PFSK-1 (cell line): ENCODE measurements around the gene EEF1AKMT2.

Experiments used
- FOXP2 ChIP-seq: optimal IDR thresholded peaks from 2 replicates; pipeline ENCODE3; 2011; ENCODE audit warnings: borderline replicate concordance, control low read depth, inconsistent platforms; ENCODE audit not compliant: insufficient read depth; ENCODE audit errors: extremely low read length, extremely low read depth
- POLR2AphosphoS5 ChIP-seq: IDR thresholded peaks from 2 replicates; pipeline ENCODE4 v1.6.1; 2012; ENCODE audit warnings: low read depth, mild to moderate bottlenecking, control low read depth, low read length, moderate library complexity
- SIN3A ChIP-seq: IDR thresholded peaks from 2 replicates; pipeline ENCODE4 v1.6.1; 2012; ENCODE audit warnings: mild to moderate bottlenecking, low read length, moderate library complexity, borderline replicate concordance; ENCODE audit not compliant: insufficient read depth
- TAF1 ChIP-seq: IDR thresholded peaks from 2 replicates; pipeline ENCODE4 v1.6.1; 2012; ENCODE audit warnings: low read length, control low read depth, borderline replicate concordance; ENCODE audit not compliant: insufficient read depth
- TF ChIP-seq, protein P1 (sequence below), 2 experiments: IDR thresholded peaks; 2 replicates each; pipeline versions ENCODE4 v1.6.1 to v1.8.0; 2011 to 2012; ENCODE audit warnings: low read depth in 2 of 2, low read length in 2 of 2, control low read depth in 1 of 2, inconsistent platforms in 1 of 2, mild to moderate bottlenecking in 1 of 2, moderate library complexity in 1 of 2; ENCODE audit not compliant: insufficient read depth in 1 of 2

EEF1AKMT2 gene

DNA sequence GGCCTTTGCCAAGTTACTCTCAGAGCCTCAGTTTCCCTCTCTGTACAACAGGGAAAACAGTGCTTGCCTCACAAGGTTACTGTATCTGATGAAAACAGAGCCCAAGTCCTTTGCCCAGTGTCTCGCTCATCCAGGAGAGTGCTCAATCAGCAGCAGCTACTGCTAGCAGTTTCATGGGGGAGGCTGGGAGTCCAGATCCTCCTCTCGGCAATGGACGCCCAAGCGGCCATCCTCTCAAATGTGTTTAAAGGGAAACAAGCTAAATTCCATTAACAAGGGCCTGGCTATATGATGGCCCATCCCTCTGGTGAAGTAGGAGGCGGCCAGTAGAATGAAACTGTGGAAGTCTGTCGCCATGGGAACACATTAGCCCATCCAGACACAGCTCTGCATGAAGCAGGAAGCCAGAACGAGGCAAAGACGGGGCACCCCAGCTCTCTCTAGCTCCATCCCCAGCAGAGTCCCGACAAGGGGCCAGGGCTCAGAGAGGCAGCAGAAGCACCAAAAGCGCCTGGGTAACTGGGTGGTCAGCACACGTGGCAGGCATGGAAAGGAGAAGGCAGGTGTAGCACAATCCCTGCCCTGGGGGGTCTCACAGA is 82.7 kb downstream of the EEF1AKMT2 start:
- TF ChIP-seq TAF1 (no peak), POLR2AphosphoS5 (no peak), SIN3A (no peak), FOXP2 (no peak)
- TF ChIP-seq, protein P1, sequence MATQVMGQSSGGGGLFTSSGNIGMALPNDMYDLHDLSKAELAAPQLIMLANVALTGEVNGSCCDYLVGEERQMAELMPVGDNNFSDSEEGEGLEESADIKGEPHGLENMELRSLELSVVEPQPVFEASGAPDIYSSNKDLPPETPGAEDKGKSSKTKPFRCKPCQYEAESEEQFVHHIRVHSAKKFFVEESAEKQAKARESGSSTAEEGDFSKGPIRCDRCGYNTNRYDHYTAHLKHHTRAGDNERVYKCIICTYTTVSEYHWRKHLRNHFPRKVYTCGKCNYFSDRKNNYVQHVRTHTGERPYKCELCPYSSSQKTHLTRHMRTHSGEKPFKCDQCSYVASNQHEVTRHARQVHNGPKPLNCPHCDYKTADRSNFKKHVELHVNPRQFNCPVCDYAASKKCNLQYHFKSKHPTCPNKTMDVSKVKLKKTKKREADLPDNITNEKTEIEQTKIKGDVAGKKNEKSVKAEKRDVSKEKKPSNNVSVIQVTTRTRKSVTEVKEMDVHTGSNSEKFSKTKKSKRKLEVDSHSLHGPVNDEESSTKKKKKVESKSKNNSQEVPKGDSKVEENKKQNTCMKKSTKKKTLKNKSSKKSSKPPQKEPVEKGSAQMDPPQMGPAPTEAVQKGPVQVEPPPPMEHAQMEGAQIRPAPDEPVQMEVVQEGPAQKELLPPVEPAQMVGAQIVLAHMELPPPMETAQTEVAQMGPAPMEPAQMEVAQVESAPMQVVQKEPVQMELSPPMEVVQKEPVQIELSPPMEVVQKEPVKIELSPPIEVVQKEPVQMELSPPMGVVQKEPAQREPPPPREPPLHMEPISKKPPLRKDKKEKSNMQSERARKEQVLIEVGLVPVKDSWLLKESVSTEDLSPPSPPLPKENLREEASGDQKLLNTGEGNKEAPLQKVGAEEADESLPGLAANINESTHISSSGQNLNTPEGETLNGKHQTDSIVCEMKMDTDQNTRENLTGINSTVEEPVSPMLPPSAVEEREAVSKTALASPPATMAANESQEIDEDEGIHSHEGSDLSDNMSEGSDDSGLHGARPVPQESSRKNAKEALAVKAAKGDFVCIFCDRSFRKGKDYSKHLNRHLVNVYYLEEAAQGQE (IDR thresholded peaks at IDR 0.05; ENCODE audit: insufficient read depth in 1 of 2, low read depth in 2 of 2, low read length in 2 of 2) = no peak

DNA sequence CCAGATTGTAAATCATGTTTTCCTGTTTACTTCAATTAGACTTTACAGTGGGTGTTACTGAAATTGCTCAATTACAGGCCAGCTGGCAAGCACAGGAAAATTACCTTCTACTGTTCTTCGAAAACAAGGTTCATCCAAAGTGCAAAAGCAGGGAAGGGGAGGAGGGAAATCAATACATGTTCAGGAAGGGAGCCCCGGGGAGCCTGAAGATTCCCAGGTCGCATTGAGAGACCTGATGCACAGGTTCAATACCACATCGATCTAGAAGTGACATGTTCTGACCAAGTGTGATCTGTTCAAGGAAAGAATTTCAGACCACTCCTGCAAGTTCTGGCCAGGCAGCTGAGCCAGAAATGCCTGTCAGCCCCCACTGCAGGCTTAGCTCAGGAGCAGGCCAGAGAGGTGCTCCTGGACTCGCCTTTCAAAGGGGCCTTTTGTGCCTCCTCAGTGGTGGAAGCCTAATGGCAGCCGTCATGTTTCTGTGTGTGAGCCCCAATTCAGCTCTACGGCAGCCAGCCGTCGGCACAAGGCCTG is 83.4 kb downstream of the EEF1AKMT2 start:
- no peak for TF ChIP-seq SIN3A
- TF ChIP-seq, protein P1 (IDR thresholded peaks at IDR 0.05; ENCODE audit: insufficient read depth in 1 of 2, low read depth in 2 of 2, low read length in 2 of 2) = no peak
- no peak for TF ChIP-seq TAF1
- no peak for TF ChIP-seq POLR2AphosphoS5
- TF ChIP-seq FOXP2 = no peak
